ENCODE data around the gene ADM.

The ADM gene

DNA sequence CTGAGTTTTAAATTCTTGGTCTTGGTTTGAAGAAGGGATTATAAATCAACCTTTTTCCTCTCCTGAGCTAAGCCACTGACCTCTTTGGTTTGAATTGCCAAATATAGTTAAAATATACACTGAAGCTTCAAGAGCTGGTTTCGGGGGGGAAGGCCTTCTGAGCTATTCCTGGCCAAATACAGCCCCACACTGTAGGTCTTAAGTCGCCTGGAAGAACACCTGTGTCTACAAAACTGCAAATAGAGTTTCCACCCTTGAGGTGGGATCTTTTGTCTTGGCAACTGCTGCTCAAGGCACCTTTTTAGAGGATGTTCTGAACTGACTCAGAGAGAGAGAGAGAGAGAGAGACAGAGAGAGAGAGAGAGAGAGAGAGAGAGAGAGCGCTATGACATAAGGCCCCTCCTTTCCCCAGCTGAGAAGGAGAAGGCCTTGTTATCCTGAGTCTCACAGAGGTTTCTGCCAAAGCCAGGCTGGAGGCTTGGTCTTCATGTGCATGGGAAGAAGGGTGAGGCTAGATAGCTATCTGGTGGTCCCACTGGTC is 5.5 kb downstream of the ADM start:
- Histone ChIP-seq H3K27ac (ENCODE audit: insufficient read depth, low read depth, low read length, poor library complexity, severe bottlenecking) (no peak overlapping the region), H3K9me3 (ENCODE audit: control insufficient read depth, low read length) (no peaks in the 10 kb centered on the region), H3K27me3 (ENCODE audit: control insufficient read depth, insufficient read depth, low read length, poor library complexity, severe bottlenecking) (peaks cover 48% of the 10 kb centered on the region), H3K4me3 (ENCODE audit: insufficient read depth, low read depth, low read length) (no peak overlapping the region), H3K4me1 (ENCODE audit: control insufficient read depth, insufficient read depth, low read length) (peaks cover 13% of the 10 kb centered on the region), H3K36me3 (ENCODE audit: control insufficient read depth, insufficient read depth, low read length) (no peaks in the 10 kb centered on the region)
- WGBS, 2 experiments: 82% methylated on average over 3 of the region's 3 CpGs

DNA sequence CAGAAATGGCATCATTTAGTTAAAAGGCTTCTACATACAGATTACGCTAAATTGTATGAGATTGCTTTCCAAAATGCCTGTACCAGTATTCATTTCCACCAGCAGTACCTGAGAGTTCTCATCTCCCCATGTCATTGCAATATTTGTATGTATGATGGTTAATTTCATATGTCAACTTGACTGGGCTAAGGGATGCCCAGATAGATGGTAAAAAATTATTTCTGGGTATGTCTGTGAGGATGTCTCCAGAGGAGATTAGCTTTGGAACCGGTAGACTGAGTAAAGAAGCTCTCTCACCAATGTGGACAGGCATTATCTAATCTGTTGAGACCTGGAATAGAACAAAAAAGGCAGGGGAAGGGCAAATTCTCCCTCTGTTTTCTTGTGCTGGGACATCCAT is 6.9 kb downstream of the ADM start:
- 95 to 96% methylated on average over 2 of the region's 2 CpGs for WGBS, 2 experiments
- Histone ChIP-seq H3K27ac (ENCODE audit: insufficient read depth, low read depth, low read length, poor library complexity, severe bottlenecking) (no peak overlapping the region), H3K4me1 (ENCODE audit: control insufficient read depth, insufficient read depth, low read length) (peaks cover 3% of the 10 kb centered on the region), H3K36me3 (ENCODE audit: control insufficient read depth, insufficient read depth, low read length) (no peaks in the 10 kb centered on the region), H3K4me3 (ENCODE audit: insufficient read depth, low read depth, low read length) (no peak overlapping the region), H3K9me3 (ENCODE audit: control insufficient read depth, low read length) (no peaks in the 10 kb centered on the region), H3K27me3 (ENCODE audit: control insufficient read depth, insufficient read depth, low read length, poor library complexity, severe bottlenecking) (peaks cover 34% of the 10 kb centered on the region)

DNA sequence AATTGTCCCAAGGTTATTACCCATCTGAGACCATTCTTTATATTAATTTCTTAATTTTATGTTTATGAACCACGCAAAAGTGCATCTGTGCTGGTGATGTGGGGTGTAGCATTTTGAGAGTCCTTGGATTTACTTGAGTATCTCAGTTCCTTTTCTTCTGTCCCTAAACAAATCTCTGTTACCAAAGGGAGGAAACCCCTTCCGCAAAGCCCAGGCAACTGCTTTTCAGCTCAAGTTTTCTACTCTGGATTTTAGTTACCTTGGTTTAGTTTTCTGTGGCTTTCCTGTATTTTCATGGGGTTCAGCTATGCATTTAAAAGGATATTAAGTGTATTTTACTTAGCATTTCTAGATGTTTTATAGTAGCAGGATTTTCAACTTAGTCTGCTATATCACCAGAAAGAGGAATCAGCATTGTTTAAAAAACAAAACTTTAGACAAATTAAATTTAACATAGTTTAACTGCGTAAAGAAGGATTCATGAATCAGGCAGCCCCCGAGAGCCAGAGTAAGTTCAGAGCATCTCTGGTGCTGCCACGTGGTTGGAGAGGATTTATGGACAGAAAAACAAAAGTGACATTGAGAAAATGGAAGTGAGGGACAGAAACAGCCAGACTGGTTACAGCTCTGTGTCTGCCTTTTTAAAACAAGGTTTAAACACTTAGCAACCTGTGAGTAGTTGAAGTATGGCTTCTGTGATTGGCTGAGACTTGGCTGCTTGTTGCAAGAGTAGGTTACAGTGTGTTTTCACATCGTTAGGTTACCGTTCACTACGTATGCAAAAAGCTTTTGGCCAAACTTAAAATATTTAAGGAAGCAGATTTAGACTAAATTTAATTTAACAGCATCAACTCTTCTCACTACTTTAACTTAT is 9.6 kb downstream of the ADM start:
- Histone ChIP-seq H3K27me3 (ENCODE audit: control insufficient read depth, insufficient read depth, low read length, poor library complexity, severe bottlenecking) (peaks cover 7% of the 10 kb centered on the region), H3K9me3 (ENCODE audit: control insufficient read depth, low read length) (no peaks in the 10 kb centered on the region), H3K27ac (ENCODE audit: insufficient read depth, low read depth, low read length, poor library complexity, severe bottlenecking) (no peak overlapping the region), H3K4me1 (ENCODE audit: control insufficient read depth, insufficient read depth, low read length) (peaks cover 8% of the 10 kb centered on the region), H3K4me3 (ENCODE audit: insufficient read depth, low read depth, low read length) (no peak overlapping the region), H3K36me3 (ENCODE audit: control insufficient read depth, insufficient read depth, low read length) (no peaks in the 10 kb centered on the region)
- 80 to 83% methylated on average over 4 to 7 of the region's 8 CpGs for WGBS, 2 experiments

DNA sequence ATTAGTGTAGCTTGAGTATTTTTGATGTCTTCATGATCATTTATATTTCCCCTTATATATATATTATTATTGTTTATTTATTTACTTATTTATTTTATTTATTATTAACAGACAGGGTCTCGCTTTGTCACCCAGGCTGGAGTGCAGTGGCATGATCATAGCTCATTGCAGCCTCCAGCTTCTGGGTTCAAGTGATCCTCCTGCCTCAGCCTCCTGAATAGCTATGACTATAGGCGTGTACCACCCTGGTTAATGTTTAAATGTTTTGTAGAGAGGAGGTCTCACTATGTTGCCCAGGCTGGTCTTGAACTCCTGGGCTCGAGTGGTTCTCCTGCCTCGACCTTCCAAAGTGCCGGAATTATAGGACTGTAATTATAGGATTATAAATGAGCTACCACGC is 10.2 kb downstream of the ADM start:
- no peak overlapping the region for H3K27ac ChIP-seq (ENCODE audit: insufficient read depth, low read depth, low read length, poor library complexity, severe bottlenecking)
- peaks cover under 1% of the 10 kb centered on the region for H3K27me3 ChIP-seq (ENCODE audit: control insufficient read depth, insufficient read depth, low read length, poor library complexity, severe bottlenecking)
- H3K9me3 ChIP-seq (ENCODE audit: control insufficient read depth, low read length): no peaks in the 10 kb centered on the region
- no peak overlapping the region for H3K4me3 ChIP-seq (ENCODE audit: insufficient read depth, low read depth, low read length)
- H3K36me3 ChIP-seq (ENCODE audit: control insufficient read depth, insufficient read depth, low read length): no peaks in the 10 kb centered on the region
- peaks cover 8% of the 10 kb centered on the region for H3K4me1 ChIP-seq (ENCODE audit: control insufficient read depth, insufficient read depth, low read length)
- 93 to 96% methylated on average over 6 of the region's 6 CpGs for WGBS, 2 experiments

DNA sequence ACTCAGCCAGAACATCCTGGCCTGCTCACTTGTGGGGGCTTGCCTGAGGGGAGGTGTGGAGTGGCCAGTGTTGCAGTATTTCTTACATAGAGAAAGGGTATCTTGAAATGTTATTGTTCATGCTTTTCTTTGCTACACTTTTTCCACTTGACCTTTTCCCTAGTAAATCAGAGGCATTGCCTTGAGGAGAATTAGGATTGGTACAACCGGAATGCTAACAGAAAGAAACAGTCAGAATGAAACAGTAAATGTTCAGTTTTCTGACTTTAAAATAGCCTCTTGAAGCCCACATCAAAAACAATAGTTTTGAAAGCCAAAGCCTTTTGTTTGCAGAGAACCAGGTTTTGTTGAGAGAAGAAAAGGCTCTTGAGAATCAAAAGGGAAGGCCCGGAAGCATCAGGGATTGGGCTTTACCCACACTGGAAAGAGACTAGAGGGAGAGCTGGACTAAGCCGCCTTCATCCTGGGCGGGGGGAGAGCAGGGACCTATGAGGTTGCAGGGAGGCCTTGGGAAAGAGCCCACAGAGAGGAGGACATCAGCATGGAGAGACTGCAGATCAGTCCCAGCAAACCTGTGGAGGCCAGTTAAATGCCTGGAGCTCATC is 12.4 kb downstream of the ADM start:
- Histone ChIP-seq H3K4me3 (ENCODE audit: insufficient read depth, low read depth, low read length) (no peak overlapping the region), H3K36me3 (ENCODE audit: control insufficient read depth, insufficient read depth, low read length) (no peaks in the 10 kb centered on the region), H3K4me1 (ENCODE audit: control insufficient read depth, insufficient read depth, low read length) (peaks cover 8% of the 10 kb centered on the region), H3K27ac (ENCODE audit: insufficient read depth, low read depth, low read length, poor library complexity, severe bottlenecking) (no peak overlapping the region), H3K27me3 (ENCODE audit: control insufficient read depth, insufficient read depth, low read length, poor library complexity, severe bottlenecking) (no peaks in the 10 kb centered on the region), H3K9me3 (ENCODE audit: control insufficient read depth, low read length) (no peaks in the 10 kb centered on the region)
- WGBS, 2 experiments: 36 to 39% methylated on average over 4 of the region's 4 CpGs

DNA sequence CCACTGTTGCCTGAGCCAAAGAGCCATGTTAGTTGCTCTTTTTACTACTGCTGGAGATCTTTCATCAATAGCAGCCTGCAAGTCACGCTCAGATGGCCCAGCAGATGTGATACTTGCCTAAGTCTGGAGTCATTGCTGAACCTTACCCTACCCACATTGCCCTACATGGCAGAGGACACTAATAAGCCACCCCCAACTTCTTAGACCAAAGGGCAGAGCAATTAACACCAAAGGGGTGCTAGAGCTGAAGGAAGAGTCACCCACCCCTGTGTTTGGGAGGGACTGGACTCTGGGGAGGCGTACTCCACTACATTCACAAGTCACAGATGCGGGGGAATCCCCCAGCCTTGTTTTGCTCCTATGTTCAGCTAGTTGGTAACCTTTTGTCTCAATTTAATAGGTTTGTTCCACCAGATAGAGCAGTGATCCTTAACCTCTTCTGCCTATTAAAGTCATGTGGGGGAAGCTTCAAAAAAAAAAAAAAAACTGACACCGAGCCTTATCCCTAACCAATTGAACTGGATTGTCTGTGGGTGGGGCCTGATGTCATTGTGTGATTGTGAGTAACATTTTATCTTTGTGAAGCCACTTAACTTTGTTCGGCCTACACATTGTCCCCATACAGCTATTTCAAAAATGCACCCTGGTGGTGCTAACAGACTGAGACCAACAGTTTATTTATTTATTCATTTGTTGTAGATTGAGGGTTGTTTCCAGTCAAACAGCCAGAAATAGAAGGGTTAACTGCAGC is 13.1 kb downstream of the ADM start:
- Histone ChIP-seq H3K36me3 (ENCODE audit: control insufficient read depth, insufficient read depth, low read length) (no peaks in the 10 kb centered on the region), H3K4me1 (ENCODE audit: control insufficient read depth, insufficient read depth, low read length) (peaks cover 8% of the 10 kb centered on the region), H3K9me3 (ENCODE audit: control insufficient read depth, low read length) (no peaks in the 10 kb centered on the region), H3K27me3 (ENCODE audit: control insufficient read depth, insufficient read depth, low read length, poor library complexity, severe bottlenecking) (no peaks in the 10 kb centered on the region), H3K4me3 (ENCODE audit: insufficient read depth, low read depth, low read length) (no peak overlapping the region), H3K27ac (ENCODE audit: insufficient read depth, low read depth, low read length, poor library complexity, severe bottlenecking) (peak overlapping the region; percentile 61)
- 74 to 97% methylated on average over 3 to 5 of the region's 5 CpGs for WGBS, 2 experiments

DNA sequence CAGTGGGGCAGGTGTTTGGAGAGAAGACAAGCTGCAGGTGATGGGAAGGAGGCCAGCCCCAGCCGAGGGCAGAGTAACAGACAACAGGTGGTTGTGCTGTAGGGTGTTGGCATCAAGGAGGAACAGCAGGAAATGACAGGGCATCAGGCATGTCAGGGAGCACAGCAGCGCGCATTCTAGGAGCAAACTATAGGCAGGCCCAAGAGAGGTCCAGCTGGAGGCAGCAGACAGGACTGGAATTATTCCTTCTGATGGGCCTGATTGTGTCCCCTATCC is 13.6 kb downstream of the ADM start:
- Histone ChIP-seq H3K27ac (ENCODE audit: insufficient read depth, low read depth, low read length, poor library complexity, severe bottlenecking) (no peak overlapping the region), H3K4me1 (ENCODE audit: control insufficient read depth, insufficient read depth, low read length) (peaks cover 8% of the 10 kb centered on the region), H3K36me3 (ENCODE audit: control insufficient read depth, insufficient read depth, low read length) (no peaks in the 10 kb centered on the region), H3K9me3 (ENCODE audit: control insufficient read depth, low read length) (no peaks in the 10 kb centered on the region), H3K27me3 (ENCODE audit: control insufficient read depth, insufficient read depth, low read length, poor library complexity, severe bottlenecking) (no peaks in the 10 kb centered on the region), H3K4me3 (ENCODE audit: insufficient read depth, low read depth, low read length) (no peak overlapping the region)
- 77 to 82% methylated on average over 3 of the region's 3 CpGs for WGBS, 2 experiments

DNA sequence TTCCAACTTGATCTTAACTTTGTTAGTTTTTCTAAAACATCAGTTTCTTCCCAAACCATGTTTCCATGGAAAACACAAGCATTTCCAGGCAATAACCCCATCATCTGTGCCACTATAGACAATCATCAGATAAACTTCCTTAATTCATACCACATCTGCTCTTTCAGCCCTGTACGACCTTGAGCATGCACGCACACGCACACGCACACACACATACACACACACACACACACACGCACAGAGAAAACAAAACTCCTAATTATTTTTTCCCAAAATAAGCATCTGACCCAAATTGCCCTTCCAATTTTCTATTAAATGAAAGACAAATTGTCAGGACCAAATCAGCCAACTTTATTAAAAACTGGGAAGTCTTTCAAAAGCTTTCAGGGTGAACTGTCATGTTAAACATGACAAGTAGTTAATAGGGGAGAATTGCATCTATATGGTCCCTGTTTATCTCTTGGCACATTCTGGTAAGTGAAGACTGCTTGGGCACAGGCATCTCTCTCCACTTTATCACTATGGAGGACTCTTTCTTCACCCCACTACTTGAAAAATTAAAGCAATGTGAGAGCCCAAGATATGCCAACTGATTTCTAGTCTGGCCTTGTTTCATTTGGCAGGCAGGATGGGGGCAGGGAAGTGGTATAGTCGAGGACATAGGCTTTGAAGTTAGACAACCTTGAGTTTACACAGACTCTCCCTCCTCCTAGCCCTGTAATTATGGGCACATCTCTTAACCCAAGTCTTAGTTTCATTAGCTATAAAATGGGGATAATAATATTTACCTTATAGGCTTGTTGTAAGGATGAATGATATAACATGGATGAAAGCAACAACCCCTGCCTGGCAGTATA is 15.1 kb downstream of the ADM start:
- no peak overlapping the region for H3K27ac ChIP-seq (ENCODE audit: insufficient read depth, low read depth, low read length, poor library complexity, severe bottlenecking)

DNA sequence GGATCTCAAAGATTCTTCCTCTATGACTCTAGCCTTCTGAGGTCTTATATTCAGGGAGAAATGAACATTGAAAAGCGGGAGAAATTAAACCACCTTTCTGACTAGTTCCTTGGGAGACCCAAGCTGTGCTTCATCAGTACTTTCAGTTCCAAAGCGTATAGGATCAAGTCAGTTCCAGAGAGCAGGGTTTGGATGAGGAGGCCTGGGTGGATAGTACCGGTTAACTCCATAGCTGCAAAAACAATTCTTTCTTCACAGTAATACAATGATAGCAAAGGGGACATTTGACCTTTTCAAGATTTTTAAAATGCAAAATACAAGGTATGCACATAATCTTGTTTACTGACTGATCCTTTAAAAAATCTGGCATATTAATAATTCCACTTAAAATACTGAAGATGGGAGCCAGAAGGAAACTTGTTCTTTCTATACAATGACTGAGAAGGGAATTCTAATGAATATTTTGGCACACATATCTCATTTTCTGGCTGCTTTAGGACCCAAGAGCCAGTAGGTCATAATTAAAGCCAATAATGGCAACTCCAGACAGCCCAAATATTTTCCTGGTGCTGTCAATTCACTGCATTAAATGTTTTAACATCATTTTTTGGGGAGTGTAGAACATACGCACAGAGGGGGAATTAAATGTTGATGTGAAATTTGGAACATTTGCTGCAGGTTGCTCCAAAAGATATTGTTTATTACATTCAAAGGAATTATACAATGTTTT is 16.0 kb downstream of the ADM start:
- WGBS, 2 experiments: 94 to 100% methylated on average over 2 to 4 of the region's 4 CpGs
- Histone ChIP-seq H3K4me1 (ENCODE audit: control insufficient read depth, insufficient read depth, low read length) (peaks cover 8% of the 10 kb centered on the region), H3K27ac (ENCODE audit: insufficient read depth, low read depth, low read length, poor library complexity, severe bottlenecking) (no peak overlapping the region), H3K9me3 (ENCODE audit: control insufficient read depth, low read length) (no peaks in the 10 kb centered on the region), H3K36me3 (ENCODE audit: control insufficient read depth, insufficient read depth, low read length) (no peaks in the 10 kb centered on the region), H3K27me3 (ENCODE audit: control insufficient read depth, insufficient read depth, low read length, poor library complexity, severe bottlenecking) (no peaks in the 10 kb centered on the region), H3K4me3 (ENCODE audit: insufficient read depth, low read depth, low read length) (no peak overlapping the region)

More for the DNA sequence above, 15.1 kb downstream of the ADM start:
- H3K9me3 ChIP-seq (ENCODE audit: control insufficient read depth, low read length): no peaks in the 10 kb centered on the region
- WGBS, 2 experiments: 87 to 88% methylated on average over 6 of the region's 6 CpGs
- H3K36me3 ChIP-seq (ENCODE audit: control insufficient read depth, insufficient read depth, low read length): no peaks in the 10 kb centered on the region
- no peaks in the 10 kb centered on the region for H3K27me3 ChIP-seq (ENCODE audit: control insufficient read depth, insufficient read depth, low read length, poor library complexity, severe bottlenecking)
- H3K4me1 ChIP-seq (ENCODE audit: control insufficient read depth, insufficient read depth, low read length): peaks cover 8% of the 10 kb centered on the region
- no peak overlapping the region for H3K4me3 ChIP-seq (ENCODE audit: insufficient read depth, low read depth, low read length)
